Loucy (cell line): ENCODE results near the gene ADAMTS19.

Experiments used
- H2AFZ ChIP-seq: fragments of 200-600 bp; sonication (generic); 2 replicates; pipeline ENCODE4 v1.6.0; 2016; ENCODE audit warnings: antibody characterized with exemption, mild to moderate bottlenecking, low read length, moderate library complexity
- H3F3A ChIP-seq: fragments of 200-600 bp; 2 replicates; pipeline ENCODE4 v1.6.0; 2016; ENCODE audit warnings: antibody characterized with exemption, low read depth, mild to moderate bottlenecking
- H3K27me3 ChIP-seq: fragments of 200-600 bp; sonication (generic); 2 replicates; pipeline ENCODE4 v1.6.1; 2014; ENCODE audit warnings: low read length, mild to moderate bottlenecking; ENCODE audit not compliant: insufficient read depth, poor library complexity, severe bottlenecking
- H3K36me3 ChIP-seq: fragments of 200-600 bp; sonication (generic); 2 replicates; pipeline ENCODE4 v1.6.1; 2016; ENCODE audit warnings: low read length; ENCODE audit not compliant: insufficient read depth
- H3K4me1 ChIP-seq: fragments of 200-600 bp; sonication (generic); 2 replicates; pipeline ENCODE4 v1.5.1; 2014; ENCODE audit warnings: low read length, mild to moderate bottlenecking; ENCODE audit not compliant: insufficient read depth, poor library complexity, severe bottlenecking
- H3K4me2 ChIP-seq: fragments of 200-600 bp; sonication (generic); 2 replicates; pipeline ENCODE4 v1.6.0; 2014; ENCODE audit warnings: antibody characterized with exemption, low read length, low read depth, mild to moderate bottlenecking; ENCODE audit not compliant: poor library complexity, severe bottlenecking
- H3K4me3 ChIP-seq: fragments of 200-600 bp; sonication (generic); 2 replicates; pipeline ENCODE4 v1.5.1; 2014; ENCODE audit warnings: low read length, mild to moderate bottlenecking, mixed read lengths; ENCODE audit not compliant: poor library complexity, severe bottlenecking
- H3K79me2 ChIP-seq: fragments of 200-600 bp; sonication (generic); 2 replicates; pipeline ENCODE4 v1.6.1; 2014; ENCODE audit warnings: low read length; ENCODE audit not compliant: insufficient read depth
- H3K9ac ChIP-seq: fragments of 200-600 bp; sonication (generic); 2 replicates; pipeline ENCODE4 v1.6.0; 2014; ENCODE audit warnings: mild to moderate bottlenecking, low read depth, low read length, moderate library complexity; ENCODE audit not compliant: poor library complexity, severe bottlenecking
- H3K9me2 ChIP-seq: fragments of 200-600 bp; sonication (generic); replicated peaks from 2 replicates; pipeline ENCODE4 v1.6.1; 2016; ENCODE audit warnings: low read depth, low read length, mixed read lengths
- H3K9me3 ChIP-seq: fragments of 200-600 bp; sonication (generic); 2 replicates; pipeline ENCODE4 v1.6.1; 2014; ENCODE audit warnings: mild to moderate bottlenecking, antibody characterized with exemption, low read length, low read depth; ENCODE audit not compliant: insufficient read depth
- H4K20me1 ChIP-seq: fragments of 200-600 bp; sonication (generic); 2 replicates; pipeline ENCODE4 v1.6.0; 2014; ENCODE audit warnings: antibody characterized with exemption, low read length, mild to moderate bottlenecking; ENCODE audit not compliant: insufficient read depth, poor library complexity, severe bottlenecking
- EZH2phosphoT487 ChIP-seq: fragments of 200-600 bp; IDR thresholded peaks from 2 replicates; pipeline ENCODE4 v1.6.1; 2018; ENCODE audit warnings: antibody characterized with exemption, mild to moderate bottlenecking, moderate library complexity, borderline replicate concordance
- TF ChIP-seq, protein P1 (sequence below): fragments of 200-600 bp; sonication (generic); conservative IDR thresholded peaks from 2 replicates; pipeline ENCODE4 v1.5.1; 2014; ENCODE audit warnings: mild to moderate bottlenecking, antibody characterized with exemption, low read length

Gene ADAMTS19, protein sequence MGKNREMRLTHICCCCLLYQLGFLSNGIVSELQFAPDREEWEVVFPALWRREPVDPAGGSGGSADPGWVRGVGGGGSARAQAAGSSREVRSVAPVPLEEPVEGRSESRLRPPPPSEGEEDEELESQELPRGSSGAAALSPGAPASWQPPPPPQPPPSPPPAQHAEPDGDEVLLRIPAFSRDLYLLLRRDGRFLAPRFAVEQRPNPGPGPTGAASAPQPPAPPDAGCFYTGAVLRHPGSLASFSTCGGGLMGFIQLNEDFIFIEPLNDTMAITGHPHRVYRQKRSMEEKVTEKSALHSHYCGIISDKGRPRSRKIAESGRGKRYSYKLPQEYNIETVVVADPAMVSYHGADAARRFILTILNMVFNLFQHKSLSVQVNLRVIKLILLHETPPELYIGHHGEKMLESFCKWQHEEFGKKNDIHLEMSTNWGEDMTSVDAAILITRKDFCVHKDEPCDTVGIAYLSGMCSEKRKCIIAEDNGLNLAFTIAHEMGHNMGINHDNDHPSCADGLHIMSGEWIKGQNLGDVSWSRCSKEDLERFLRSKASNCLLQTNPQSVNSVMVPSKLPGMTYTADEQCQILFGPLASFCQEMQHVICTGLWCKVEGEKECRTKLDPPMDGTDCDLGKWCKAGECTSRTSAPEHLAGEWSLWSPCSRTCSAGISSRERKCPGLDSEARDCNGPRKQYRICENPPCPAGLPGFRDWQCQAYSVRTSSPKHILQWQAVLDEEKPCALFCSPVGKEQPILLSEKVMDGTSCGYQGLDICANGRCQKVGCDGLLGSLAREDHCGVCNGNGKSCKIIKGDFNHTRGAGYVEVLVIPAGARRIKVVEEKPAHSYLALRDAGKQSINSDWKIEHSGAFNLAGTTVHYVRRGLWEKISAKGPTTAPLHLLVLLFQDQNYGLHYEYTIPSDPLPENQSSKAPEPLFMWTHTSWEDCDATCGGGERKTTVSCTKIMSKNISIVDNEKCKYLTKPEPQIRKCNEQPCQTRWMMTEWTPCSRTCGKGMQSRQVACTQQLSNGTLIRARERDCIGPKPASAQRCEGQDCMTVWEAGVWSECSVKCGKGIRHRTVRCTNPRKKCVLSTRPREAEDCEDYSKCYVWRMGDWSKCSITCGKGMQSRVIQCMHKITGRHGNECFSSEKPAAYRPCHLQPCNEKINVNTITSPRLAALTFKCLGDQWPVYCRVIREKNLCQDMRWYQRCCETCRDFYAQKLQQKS

DNA sequence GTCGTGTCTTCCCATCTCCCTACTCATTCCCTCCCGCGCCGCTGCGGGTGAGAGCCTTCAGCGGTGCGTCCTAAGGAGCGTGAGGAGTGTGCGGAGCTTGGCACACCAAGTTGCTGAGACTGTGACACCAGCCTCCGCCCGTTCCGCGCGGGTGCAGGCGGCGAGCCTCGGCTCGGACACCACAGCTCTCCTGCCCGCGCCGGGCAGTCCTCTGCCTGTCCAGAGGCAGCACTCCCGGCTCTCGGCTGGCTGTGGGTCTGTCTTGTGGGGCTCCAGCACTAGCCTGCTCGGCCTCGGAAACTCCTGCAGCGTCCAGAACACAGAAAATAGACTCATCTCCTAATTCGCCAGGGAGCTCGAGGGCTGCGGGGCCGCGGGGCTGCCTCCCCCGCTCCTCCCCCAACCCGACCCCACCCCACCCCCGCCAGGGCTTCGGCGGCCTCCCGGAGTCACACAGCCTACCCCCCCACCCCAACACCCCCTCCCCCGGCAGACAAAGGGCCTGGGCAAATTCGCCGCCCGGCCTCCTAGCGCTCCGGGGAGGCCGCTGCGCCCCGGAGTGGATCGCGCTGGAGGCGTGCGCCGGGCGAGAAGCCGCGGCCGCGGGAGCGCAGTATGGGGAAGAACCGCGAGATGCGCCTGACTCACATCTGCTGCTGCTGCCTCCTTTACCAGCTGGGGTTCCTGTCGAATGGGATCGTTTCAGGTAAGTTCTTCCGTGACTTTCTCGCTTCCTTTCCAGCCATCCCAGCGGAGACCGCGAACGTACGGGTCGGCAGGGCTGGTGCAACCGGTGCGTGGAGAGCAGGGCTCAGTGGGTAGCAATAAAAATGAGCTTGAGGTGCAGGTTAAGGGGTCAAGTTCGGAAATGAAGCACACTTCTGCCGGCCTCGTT is at the start of gene ADAMTS19:
TSS of gene ADAMTS19 (plus strand) at position 522 of the 895 bp plus-strand sequence. CDS start at position 616, 94 bp downstream.
- Histone ChIP-seq H2AFZ (peak within 1 kb of the TSS; percentile 93), H3K4me1 (peaks cover 16% of the 10 kb centered on the region), H3K4me3 (peak within 1 kb of the TSS; percentile 81), H3K9ac (peak within 1 kb of the TSS; percentile 68), H3K36me3 (no peaks in the 10 kb centered on the region), H4K20me1 (no peaks in the 10 kb centered on the region), H3K27me3 (no peaks in the 10 kb centered on the region), H3K4me2 (peak within 1 kb of the TSS; percentile 91), H3F3A (no peaks in the 10 kb centered on the region), H3K9me3 (no peaks in the 10 kb centered on the region), H3K79me2 (no peaks in the 10 kb centered on the region), H3K9me2 (no peaks in the 10 kb centered on the region)
- TF ChIP-seq EZH2phosphoT487 = no peak
- TF ChIP-seq, protein P1, sequence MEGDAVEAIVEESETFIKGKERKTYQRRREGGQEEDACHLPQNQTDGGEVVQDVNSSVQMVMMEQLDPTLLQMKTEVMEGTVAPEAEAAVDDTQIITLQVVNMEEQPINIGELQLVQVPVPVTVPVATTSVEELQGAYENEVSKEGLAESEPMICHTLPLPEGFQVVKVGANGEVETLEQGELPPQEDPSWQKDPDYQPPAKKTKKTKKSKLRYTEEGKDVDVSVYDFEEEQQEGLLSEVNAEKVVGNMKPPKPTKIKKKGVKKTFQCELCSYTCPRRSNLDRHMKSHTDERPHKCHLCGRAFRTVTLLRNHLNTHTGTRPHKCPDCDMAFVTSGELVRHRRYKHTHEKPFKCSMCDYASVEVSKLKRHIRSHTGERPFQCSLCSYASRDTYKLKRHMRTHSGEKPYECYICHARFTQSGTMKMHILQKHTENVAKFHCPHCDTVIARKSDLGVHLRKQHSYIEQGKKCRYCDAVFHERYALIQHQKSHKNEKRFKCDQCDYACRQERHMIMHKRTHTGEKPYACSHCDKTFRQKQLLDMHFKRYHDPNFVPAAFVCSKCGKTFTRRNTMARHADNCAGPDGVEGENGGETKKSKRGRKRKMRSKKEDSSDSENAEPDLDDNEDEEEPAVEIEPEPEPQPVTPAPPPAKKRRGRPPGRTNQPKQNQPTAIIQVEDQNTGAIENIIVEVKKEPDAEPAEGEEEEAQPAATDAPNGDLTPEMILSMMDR = no peak

DNA sequence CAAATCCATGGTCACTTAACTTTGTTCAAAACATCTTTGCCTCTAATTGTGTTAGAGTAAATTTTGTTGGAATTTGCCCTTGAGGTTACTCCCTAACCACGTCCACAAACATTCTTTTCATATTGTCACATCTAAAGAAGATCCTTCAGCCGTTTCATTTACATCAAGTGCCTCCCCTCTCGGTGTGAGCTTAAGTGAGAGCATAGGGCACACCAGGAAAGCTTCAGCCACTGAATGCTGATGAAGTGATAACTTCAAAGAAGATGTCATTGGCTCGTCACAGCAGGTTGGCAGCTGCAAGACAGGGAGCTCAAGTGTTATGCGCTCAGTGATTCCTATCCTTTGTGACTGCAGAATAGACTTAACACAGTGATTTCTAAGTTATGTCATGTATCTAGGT is 49.6 kb upstream of the ADAMTS19 start:
- H3K27me3 ChIP-seq = no peaks in the 10 kb centered on the region
- no peak for TF ChIP-seq EZH2phosphoT487
- TF ChIP-seq, protein P1 = no peak
- H4K20me1 ChIP-seq = no peaks in the 10 kb centered on the region
- H3K4me1 ChIP-seq = no peaks in the 10 kb centered on the region
- H3K9me2 ChIP-seq = no peaks in the 10 kb centered on the region
- no peaks in the 10 kb centered on the region for H3K36me3 ChIP-seq
- no peak overlapping the region for H3K9ac ChIP-seq
- H3K4me3 ChIP-seq = no peak overlapping the region
- no peaks in the 10 kb centered on the region for H3K9me3 ChIP-seq
- H3F3A ChIP-seq = no peaks in the 10 kb centered on the region
- H3K79me2 ChIP-seq = no peaks in the 10 kb centered on the region
- H3K4me2 ChIP-seq = no peak overlapping the region
- H2AFZ ChIP-seq = no peak overlapping the region

DNA sequence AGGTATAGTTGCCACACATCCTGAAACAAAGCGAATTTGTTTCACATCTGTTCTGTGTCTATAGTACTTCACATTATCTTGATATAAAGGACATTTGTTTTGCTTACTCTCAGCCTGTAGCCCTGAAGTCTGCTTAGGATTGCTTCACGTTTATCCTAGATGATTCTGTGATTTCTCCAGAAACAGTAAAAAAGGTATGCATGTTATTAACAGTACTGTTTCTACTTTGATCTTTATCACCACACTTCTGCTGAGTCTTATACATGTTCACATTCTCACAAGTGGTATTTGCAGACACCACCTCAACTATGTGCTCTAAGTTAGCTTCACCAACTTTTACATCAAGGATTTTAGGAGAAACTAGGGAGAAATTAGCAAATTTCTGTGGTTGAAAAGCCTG is 47.4 kb upstream of the ADAMTS19 start:
- no peaks in the 10 kb centered on the region for H3K9me2 ChIP-seq
- H3K4me2 ChIP-seq = no peak overlapping the region
- H4K20me1 ChIP-seq = no peaks in the 10 kb centered on the region
- no peak overlapping the region for H2AFZ ChIP-seq
- no peaks in the 10 kb centered on the region for H3K79me2 ChIP-seq
- H3K9ac ChIP-seq = no peak overlapping the region
- no peaks in the 10 kb centered on the region for H3K36me3 ChIP-seq
- H3K4me3 ChIP-seq = no peak overlapping the region
- no peaks in the 10 kb centered on the region for H3K4me1 ChIP-seq
- TF ChIP-seq, protein P1 = no peak
- no peak for TF ChIP-seq EZH2phosphoT487
- H3K9me3 ChIP-seq = no peaks in the 10 kb centered on the region
- H3F3A ChIP-seq = no peaks in the 10 kb centered on the region
- no peaks in the 10 kb centered on the region for H3K27me3 ChIP-seq
